HG03460 (cell line): ENCODE results near the gene TBC1D1.

Source experiments
- ATAC-seq: cut with Tn5 transposase; IDR thresholded peaks from one replicate; pipeline ENCODE4 v1.9.1; 2021; ENCODE audit not compliant: unreplicated experiment

Gene TBC1D1

GRCh38 chr4:38182334-38182998 lies 291.6 kb downstream of the TBC1D1 start:
- ATAC-seq: no peak

GRCh38 chr4:38184404-38184803 lies 293.5 kb downstream of the TBC1D1 start:
- ATAC-seq: no peak

DNA sequence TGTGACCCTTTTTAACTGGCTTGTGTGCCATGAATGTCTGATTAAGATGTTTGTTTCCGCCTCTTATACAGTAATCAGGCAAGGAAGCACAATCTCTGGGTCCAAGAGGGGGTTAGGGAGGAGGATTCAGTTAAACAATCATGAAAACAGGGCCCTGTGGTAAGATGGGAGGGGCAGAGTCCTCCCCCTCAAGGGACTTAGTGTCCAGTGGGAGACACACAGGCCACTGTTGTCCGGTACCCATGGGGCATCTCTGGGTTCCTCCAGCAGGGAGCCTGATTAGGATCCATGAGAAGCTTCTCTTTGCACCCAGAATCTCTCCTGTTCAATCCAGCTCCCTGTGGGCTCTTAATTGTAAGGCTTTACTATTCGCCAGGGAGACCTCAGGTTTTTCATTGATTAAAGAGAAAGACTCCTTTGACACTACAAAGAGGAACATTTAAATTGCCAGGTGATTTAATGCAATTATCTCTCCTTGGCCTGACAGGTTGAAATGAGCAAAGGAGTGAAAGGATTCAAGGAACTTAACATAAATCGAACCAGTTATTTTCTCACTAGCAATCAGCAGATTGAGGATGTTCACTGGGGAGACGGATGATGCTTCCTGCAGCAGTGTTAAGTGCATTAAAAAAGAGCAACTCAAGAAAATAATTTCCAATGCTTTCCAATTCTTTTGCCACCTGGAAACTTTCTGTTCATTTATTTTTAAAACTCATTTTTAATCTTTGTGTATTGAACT lies 294.7 kb downstream of the TBC1D1 start:
- no peak for ATAC-seq

GRCh38 chr4:38188136-38188535 lies 297.3 kb downstream of the TBC1D1 start:
- no peak for ATAC-seq

- ATAC-seq: no peak
Measured at GRCh38 chr4:38188631-38189101, 297.8 kb downstream of the TBC1D1 start.
